AG09319 (cell line): Measurements from ENCODE around the gene CAND2.

Experiments used
- DNase-seq: peaks from one replicate; pipeline ENCODE4 v3.0.0-alpha.2; 2010; ENCODE audit warnings: low read depth; ENCODE audit errors: extremely low read depth
- CTCF ChIP-seq: IDR thresholded peaks from 2 replicates; pipeline ENCODE4 v1.5.1; 2011; ENCODE audit warnings: low read depth, mild to moderate bottlenecking, inconsistent platforms, low read length, moderate library complexity

The CAND2 gene

GRCh38 chr3:12832350-12833221 lies 36.1 kb downstream of the CAND2 start:
- no peak for DNase-seq
- no peak for TF ChIP-seq CTCF

DNA sequence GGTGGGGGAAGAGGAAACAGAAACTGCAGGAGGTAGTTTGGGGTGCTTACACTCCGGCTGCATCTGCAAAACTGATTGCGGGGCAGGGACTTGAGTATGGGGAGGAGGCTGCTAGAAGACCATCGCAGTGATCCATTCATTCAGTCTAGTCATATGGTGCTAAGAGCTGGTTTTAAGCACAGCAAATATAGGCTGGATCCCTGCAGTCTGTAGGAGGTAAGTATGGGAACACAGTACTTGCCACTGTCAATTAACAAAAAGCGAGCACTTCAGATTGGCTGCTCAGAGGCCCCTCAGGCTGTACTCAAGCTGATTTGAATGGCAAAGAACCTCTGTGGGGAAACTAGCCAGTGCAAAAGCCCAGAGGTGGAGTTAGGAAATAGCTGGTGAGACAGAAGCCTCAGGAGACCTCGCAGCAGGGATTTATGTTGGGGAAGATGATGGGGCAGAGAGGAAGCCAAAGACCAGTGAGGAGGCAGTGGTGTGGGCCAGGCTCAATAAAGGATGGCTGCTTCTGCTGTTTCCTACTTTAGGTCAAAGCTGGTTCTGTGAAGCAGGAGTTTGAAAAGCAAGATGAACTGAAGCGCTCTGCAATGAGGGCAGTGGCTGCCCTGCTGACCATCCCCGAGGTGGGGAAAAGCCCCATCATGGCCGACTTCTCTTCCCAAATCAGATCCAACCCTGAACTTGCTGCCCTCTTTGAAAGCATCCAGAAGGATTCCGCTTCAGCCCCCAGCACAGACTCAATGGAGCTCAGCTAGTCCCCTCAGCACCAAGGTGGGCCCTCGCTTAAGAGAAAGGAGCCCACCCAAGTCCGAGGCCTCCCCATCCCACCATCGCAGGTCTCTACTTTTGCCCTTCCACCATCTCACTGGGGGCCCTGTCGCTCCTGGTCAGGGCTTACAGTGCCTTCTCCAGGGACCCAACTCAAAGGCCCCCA lies 37.0 kb downstream of the CAND2 start:
- no peak for TF ChIP-seq CTCF

GRCh38 chr3:12835052-12835665 lies 38.7 kb downstream of the CAND2 start:
- TF ChIP-seq CTCF = no peak
- no peak for DNase-seq

More for the DNA sequence above, 37.0 kb downstream of the CAND2 start:
- DNase-seq = no peak

DNA sequence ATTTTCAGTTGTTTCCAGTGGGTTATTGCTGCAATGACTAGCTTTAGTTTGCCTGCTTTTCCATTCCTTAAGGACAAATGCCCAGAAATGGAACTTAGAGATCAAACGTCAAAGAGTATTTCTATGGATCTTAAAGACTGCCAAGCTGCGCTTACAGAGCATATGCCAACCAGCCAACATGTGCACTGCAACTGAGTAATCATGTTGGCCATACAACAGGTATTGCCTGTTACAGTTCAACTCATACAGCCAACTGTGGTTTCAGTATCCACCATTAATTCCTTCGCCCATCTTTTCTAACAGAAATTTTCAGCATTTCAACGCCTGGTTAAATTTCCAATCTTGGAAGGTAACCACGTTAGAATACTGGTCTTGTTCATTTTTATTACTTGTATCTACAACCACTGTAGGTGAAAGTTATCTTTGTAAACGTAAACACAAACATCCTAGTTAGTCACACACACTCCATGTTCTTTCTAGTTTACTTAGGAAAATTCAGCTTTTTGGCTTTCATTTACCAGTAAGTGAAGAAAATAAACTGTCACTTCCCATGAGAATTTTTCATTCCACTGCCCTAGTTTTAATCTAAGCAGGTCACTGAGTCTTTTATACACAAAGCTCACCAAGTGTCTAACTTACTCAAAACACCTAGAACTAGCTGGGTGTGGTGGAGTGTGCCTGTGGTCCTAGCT lies 41.0 kb downstream of the CAND2 start:
- no peak for DNase-seq
- no peak for TF ChIP-seq CTCF

GRCh38 chr3:12838179-12838965 lies 41.9 kb downstream of the CAND2 start:
- no peak for DNase-seq
- no peak for TF ChIP-seq CTCF
